Lung (tissue), 12 donors: ENCODE measurements around the gene MPC1L. TPM values are rescaled to one million over a fixed set of nuclear protein-coding genes. Genes with fewer than 3 reads are reported as not detected.

Experiments used
- ATAC-seq: fragments of 200-7000 bp; cut with Tn5 transposase; one replicate; pipeline ENCODE4 v1.9.1; 2020; ENCODE audit warnings: moderate number of reproducible peaks; ENCODE audit not compliant: insufficient read depth, low FRiP score
- DNase-seq, 3 donors: peaks; one replicate each; pipeline ENCODE4 v3.0.0-alpha.2; 2013 to 2017
- H3K27ac ChIP-seq, 2 donors: one replicate each; pipeline ENCODE4 v1.5.1; 2013; ENCODE audit warnings: mild to moderate bottlenecking in 2 of 2, moderate library complexity in 2 of 2, control low read depth in 1 of 2, inconsistent platforms in 1 of 2, low read depth in 1 of 2, low read length in 1 of 2
- H3K27me3 ChIP-seq, 3 donors: one replicate each; pipeline ENCODE4 v1.5.1; 2013; ENCODE audit warnings: low read length in 2 of 3; ENCODE audit not compliant: control insufficient read depth in 3 of 3, insufficient read depth in 3 of 3
- H3K36me3 ChIP-seq, 4 donors: one replicate each; pipeline ENCODE4 v1.5.1; 2013; ENCODE audit warnings: low read length in 4 of 4, mild to moderate bottlenecking in 1 of 4, moderate library complexity in 1 of 4; ENCODE audit not compliant: control insufficient read depth in 4 of 4, insufficient read depth in 4 of 4
- H3K4me1 ChIP-seq, 5 donors: one replicate each; pipeline ENCODE4 v1.5.1; 2013; ENCODE audit warnings: low read length in 5 of 5, mild to moderate bottlenecking in 2 of 5, moderate library complexity in 1 of 5; ENCODE audit not compliant: control insufficient read depth in 5 of 5, insufficient read depth in 5 of 5
- H3K4me3 ChIP-seq: one replicate; pipeline ENCODE4 v1.5.1; 2013; ENCODE audit warnings: mild to moderate bottlenecking, control low read depth, moderate library complexity
- H3K9ac ChIP-seq, 2 donors: one replicate each; pipeline ENCODE4 v1.5.1; 2013; ENCODE audit warnings: low read length in 2 of 2, control low read depth in 1 of 2; ENCODE audit not compliant: insufficient read depth in 1 of 2
- H3K9me3 ChIP-seq, 4 donors: one replicate each; pipeline ENCODE4 v1.5.1; 2013; ENCODE audit warnings: low read length in 3 of 4, mild to moderate bottlenecking in 1 of 4, moderate library complexity in 1 of 4; ENCODE audit not compliant: control insufficient read depth in 4 of 4, insufficient read depth in 3 of 4
- WGBS, 2 donors: extraction: QIAGEN DNeasy Blood & Tissue Kit; methylation state at CpG; one replicate each; pipeline ENCODE4 v1.1.7; 2013; 5-methylcytosine and 5-hydroxymethylcytosine counted together
- polyA plus RNA-seq, 2 donors: library from polyadenylated mRNA; stranded (reverse); fragments of 200-250 nt; gene quantifications; one replicate each; pipeline ENCODE4 v1.2.1, GENCODE V29; 2013
- total RNA-seq, 2 donors: library from RNA; depleted of rRNA in 1 of 2; stranded (reverse); fragments of >200 nt in 1 of 2; gene quantifications; one replicate each; pipeline ENCODE4 v1.2.1, GENCODE V29; 2014 to 2021
- TF ChIP-seq, protein P1 (sequence below): IDR thresholded peaks from 2 replicates; pipeline ENCODE4 v1.5.1; 2012; ENCODE audit warnings: mild to moderate bottlenecking; ENCODE audit errors: control extremely low read depth, extremely low read depth
- donor health status: control.
- donor health status: control.
- donor health status: Bipolar disorder and iron deficiency.
- donor health status: healthy.
- donor health status: DM: yes; HTN: yes; CAD: no.

The MPC1L gene
- total and polyA plus RNA-seq, 4 donors: not detected

DNA sequence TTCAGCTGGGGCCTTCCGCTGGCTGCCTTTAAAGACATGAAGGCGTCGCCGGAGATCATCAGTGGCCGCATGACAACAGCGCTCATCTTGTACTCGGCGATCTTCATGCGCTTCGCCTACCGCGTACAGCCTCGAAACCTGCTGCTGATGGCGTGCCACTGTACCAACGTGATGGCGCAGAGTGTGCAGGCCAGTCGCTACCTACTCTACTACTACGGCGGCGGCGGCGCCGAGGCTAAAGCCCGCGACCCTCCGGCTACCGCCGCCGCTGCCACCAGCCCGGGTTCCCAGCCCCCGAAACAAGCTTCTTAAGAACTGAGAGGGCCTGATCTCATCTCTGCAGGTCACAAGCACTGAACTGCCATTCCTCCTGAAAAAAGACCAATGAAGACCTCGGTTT is 437 bp downstream of the MPC1L start:
- no peak overlapping the region for H3K4me3 ChIP-seq
- H3K27ac ChIP-seq: no peak overlapping the region
- H3K4me1 ChIP-seq: peaks cover 0 to 2% (median 0%) of the 10 kb centered on the region in 5 donors
- DNase-seq (no peak), ATAC-seq (no peak)
- H3K9me3 ChIP-seq: peaks cover 0 to 11% (median 0%) of the 10 kb centered on the region in 4 donors
- TF ChIP-seq, protein P1, sequence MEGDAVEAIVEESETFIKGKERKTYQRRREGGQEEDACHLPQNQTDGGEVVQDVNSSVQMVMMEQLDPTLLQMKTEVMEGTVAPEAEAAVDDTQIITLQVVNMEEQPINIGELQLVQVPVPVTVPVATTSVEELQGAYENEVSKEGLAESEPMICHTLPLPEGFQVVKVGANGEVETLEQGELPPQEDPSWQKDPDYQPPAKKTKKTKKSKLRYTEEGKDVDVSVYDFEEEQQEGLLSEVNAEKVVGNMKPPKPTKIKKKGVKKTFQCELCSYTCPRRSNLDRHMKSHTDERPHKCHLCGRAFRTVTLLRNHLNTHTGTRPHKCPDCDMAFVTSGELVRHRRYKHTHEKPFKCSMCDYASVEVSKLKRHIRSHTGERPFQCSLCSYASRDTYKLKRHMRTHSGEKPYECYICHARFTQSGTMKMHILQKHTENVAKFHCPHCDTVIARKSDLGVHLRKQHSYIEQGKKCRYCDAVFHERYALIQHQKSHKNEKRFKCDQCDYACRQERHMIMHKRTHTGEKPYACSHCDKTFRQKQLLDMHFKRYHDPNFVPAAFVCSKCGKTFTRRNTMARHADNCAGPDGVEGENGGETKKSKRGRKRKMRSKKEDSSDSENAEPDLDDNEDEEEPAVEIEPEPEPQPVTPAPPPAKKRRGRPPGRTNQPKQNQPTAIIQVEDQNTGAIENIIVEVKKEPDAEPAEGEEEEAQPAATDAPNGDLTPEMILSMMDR: no peak
- WGBS, 2 donors: 87 to 93% methylated on average over 32 of the region's 32 CpGs
- H3K27me3 ChIP-seq: peaks cover 0 to 24% (median 8%) of the 10 kb centered on the region in 3 donors
- no peak overlapping the region for H3K9ac ChIP-seq
- peaks cover 0 to 7% (median 1%) of the 10 kb centered on the region in 4 donors for H3K36me3 ChIP-seq

DNA sequence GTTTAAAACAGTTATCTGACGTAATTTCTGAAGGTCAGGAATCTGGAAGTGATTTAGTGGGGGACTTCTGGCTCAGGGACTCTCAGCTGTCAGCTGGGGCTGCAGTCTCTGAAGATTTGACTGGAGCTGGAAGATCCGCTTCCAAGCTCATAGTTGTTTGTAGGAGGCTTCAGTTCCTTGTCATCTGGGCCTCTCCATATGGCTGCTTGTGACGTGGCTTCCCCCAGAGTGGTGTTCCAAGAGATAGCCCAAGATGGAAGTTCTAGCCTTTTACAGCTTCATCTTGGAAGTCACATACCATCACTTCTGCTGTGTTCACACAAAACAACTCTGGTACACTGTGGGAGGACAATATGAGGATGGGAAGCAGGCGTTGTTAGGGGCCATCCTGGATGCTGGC is 2.1 kb downstream of the MPC1L start:
- DNase-seq (no peak), ATAC-seq (no peak)
- Histone ChIP-seq H3K4me3 (no peak overlapping the region), H3K27me3 (peaks cover 0 to 26% (median 10%) of the 10 kb centered on the region in 3 donors), H3K36me3 (peaks cover 0 to 12% (median 1%) of the 10 kb centered on the region in 4 donors), H3K27ac (no peak overlapping the region), H3K9ac (no peak overlapping the region), H3K4me1 (no peaks in the 10 kb centered on the region), H3K9me3 (peaks cover 0 to 11% (median 0%) of the 10 kb centered on the region in 4 donors)
- WGBS, 2 donors: 93 to 95% methylated on average over 4 of the region's 4 CpGs
- TF ChIP-seq, protein P1: no peak

DNA sequence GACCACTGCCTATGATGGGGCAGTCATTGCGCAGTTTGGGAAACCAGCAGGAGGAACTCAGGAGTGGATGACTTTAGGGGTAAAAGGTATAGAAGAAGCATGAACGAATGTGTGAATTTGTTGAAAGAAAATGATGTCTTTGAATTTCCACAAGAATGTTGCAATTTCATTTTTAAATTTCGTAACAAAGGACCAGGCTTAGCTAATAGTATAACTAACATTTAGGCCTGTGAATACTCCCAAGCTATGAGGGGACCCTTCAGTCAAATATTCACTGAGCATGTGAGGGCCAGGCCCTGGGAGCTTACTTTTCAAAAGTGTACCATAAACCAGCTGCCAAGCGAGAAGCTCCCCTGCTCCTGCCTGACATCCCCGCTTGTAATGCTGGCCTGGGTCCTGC is 5.3 kb downstream of the MPC1L start:
- H3K4me3 ChIP-seq: no peak overlapping the region
- peaks cover 3 to 39% (median 12%) of the 10 kb centered on the region in 3 donors for H3K27me3 ChIP-seq
- no peak overlapping the region for H3K27ac ChIP-seq
- TF ChIP-seq, protein P1: no peak
- 71 to 87% methylated on average over 5 of the region's 5 CpGs for WGBS, 2 donors
- peaks cover 0 to 4% (median 0%) of the 10 kb centered on the region in 4 donors for H3K9me3 ChIP-seq
- no peak overlapping the region for H3K9ac ChIP-seq
- no peak for ATAC-seq
- peak in 1 of 3 donors; percentile 4 for DNase-seq
- peaks cover 0 to 2% (median 0%) of the 10 kb centered on the region in 5 donors for H3K4me1 ChIP-seq
- H3K36me3 ChIP-seq: peaks cover 0 to 18% (median 3%) of the 10 kb centered on the region in 4 donors

DNA sequence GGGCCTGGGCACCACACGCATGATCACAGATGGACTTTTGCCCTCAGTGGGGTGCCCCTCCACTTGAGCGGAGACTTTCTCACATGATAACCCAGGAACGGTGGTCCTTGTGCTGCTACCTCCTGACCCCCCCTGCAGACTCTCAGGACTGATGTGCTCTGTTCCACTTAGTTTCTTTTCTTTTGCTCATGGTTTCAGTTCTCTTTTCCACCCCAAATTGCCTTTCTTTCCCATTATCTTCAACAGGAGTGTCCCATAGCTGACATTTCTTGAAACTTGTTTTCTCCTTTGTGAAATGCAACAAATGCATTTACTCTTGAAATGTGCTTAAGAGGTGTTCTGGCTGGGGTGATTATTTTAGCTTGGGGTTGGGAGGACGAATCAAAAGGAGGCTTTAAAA is 9.0 kb downstream of the MPC1L start:
- no peak overlapping the region for H3K9ac ChIP-seq
- H3K4me3 ChIP-seq: no peak overlapping the region
- H3K27ac ChIP-seq: no peak overlapping the region
- TF ChIP-seq, protein P1: no peak
- H3K4me1 ChIP-seq: peaks cover 0 to 2% (median 0%) of the 10 kb centered on the region in 5 donors
- H3K9me3 ChIP-seq: peaks cover 0 to 2% (median 0%) of the 10 kb centered on the region in 4 donors
- ATAC-seq (no peak), DNase-seq (no peak)
- peaks cover 3 to 39% (median 12%) of the 10 kb centered on the region in 3 donors for H3K27me3 ChIP-seq
- peaks cover 3 to 29% (median 8%) of the 10 kb centered on the region in 4 donors for H3K36me3 ChIP-seq
- 93 to 94% methylated on average over 4 of the region's 4 CpGs for WGBS, 2 donors
